ENCODE results near the gene DAP. TPM values are rescaled to one million over a fixed set of nuclear protein-coding genes. Genes with fewer than 3 reads are reported as not detected.

The DAP gene
- total and polyA plus RNA-seq, 2 of the 4 experiments (the other 2 are of a cell fraction): 49.6 to 189 TPM

- no peak for DNase-seq
- dilution Hi-C loops (cut with HindIII; ENCODE audit: low sequenced_read_pairs, unreplicated experiment): no loop called here
- Histone ChIP-seq H3K27me3 (ENCODE audit: control insufficient read depth, insufficient read depth, low read length) (no peaks in the 10 kb centered on the region), H3K4me2 (ENCODE audit: low read depth, low read length) (no peak overlapping the region), H3K27ac (ENCODE audit: insufficient read depth, low read length) (no peak overlapping the region), H2BK15ac (ENCODE audit: low read depth, low read length) (0 out of 3 replicates have a peak overlapping the region, but pooled peaks have one; percentile 7), H3K4me3 (ENCODE audit: insufficient read depth, low read depth, low read length) (no peak overlapping the region), H2AK5ac (ENCODE audit: low read depth, low read length) (0 out of 2 replicates have a peak overlapping the region, but pooled peaks have one; percentile 3), H2AFZ (replicated peaks; ENCODE audit: low read length, poor library complexity) (no peak overlapping the region), H2AK9ac (replicated peaks; ENCODE audit: low read depth, low read length, poor library complexity) (no peak overlapping the region), H3K79me1 (ENCODE audit: low read depth in 1 of 2, low read length in 2 of 2) (peaks cover 63 to 94% of the 10 kb centered on the region in 2 experiments), H2BK5ac (ENCODE audit: low read depth, low read length, poor library complexity, severe bottlenecking) (no peak overlapping the region), H4K20me1 (ENCODE audit: insufficient read depth, low read length) (peaks cover 33% of the 10 kb centered on the region; the same call in 1 of the 2 replicates), H4K5ac (ENCODE audit: low read depth, low read length) (no peak overlapping the region), H3K4me1 (ENCODE audit: control insufficient read depth, insufficient read depth, low read length) (peaks cover 12% of the 10 kb centered on the region), H3K9ac (ENCODE audit: low read depth, low read length) (no peak overlapping the region), H3K23ac (ENCODE audit: low read depth, low read length) (no peak overlapping the region), H2BK120ac (ENCODE audit: low read depth, low read length) (no peak overlapping the region; the same call in 1 of the 2 replicates), H3K36me3 (ENCODE audit: control insufficient read depth, insufficient read depth, low read length) (peaks cover 42% of the 10 kb centered on the region), H3K56ac (ENCODE audit: extremely low read depth, insufficient read depth, low read length) (no peak overlapping the region), H3K9me1 (ENCODE audit: insufficient read depth, low read length) (peaks cover 54% of the 10 kb centered on the region), H3K18ac (ENCODE audit: low read depth, low read length) (no peak overlapping the region), H3K9me3 (ENCODE audit: control insufficient read depth, insufficient read depth, low read length) (no peaks in the 10 kb centered on the region), H3K14ac (replicated peaks; ENCODE audit: low read depth, low read length) (no peak overlapping the region), H2BK20ac (ENCODE audit: low read depth, low read length) (no peak overlapping the region), H3K4ac (ENCODE audit: low read depth, low read length) (no peak overlapping the region), H4K91ac (ENCODE audit: insufficient read depth, low read depth, low read length) (no peak overlapping the region), H4K8ac (ENCODE audit: low read depth in 2 of 2, low read length in 2 of 2) (0 out of 4 replicates have a peak overlapping the region, but pooled peaks of 1 of the 2 experiments have one; percentile 15)
- ChIA-PET CTCF (no interaction called here), POLR2A (ENCODE audit: unreplicated experiment) (no interaction called here)
- no TSS peak for BruUV-seq (replicated peaks)
- 82% methylated on average over 3 of the region's 10 CpGs; no CpG with 5 or more reads in 1 of the 2 experiments for WGBS, 2 experiments (ENCODE audit: extremely low coverage in 2 of 2, insufficient read length in 1 of 2)
- in situ Hi-C loops (cut with MboI; ENCODE audit: low sequenced_read_pairs): no loop called here
- intact Hi-C loops (cut with micrococcal nuclease): no loop called here
- TF ChIP-seq RAD21 (IDR thresholded peaks at IDR 0.05; ENCODE audit: low read length) (no peak), CEBPB (IDR thresholded peaks at IDR 0.05; ENCODE audit: low read depth, low read length) (no peak)
- no peak for ATAC-seq (ENCODE audit: low read depth)
Observed at GRCh38 chr5:10710513-10711128, 50.4 kb downstream of the DAP start.
